Vagina (tissue), 2 donors: ENCODE measurements around the gene PML.

Experiments
- POLR2A ChIP-seq, 2 donors: fragments of 450-650 bp; IDR thresholded peaks; one replicate each; pipeline ENCODE4 v1.6.1; 2017; ENCODE audit warnings: antibody characterized with exemption in 2 of 2, mild to moderate bottlenecking in 2 of 2, moderate library complexity in 2 of 2
- POLR2AphosphoS5 ChIP-seq, 2 donors: sonication (generic); formaldehyde crosslinking; IDR thresholded peaks; one replicate each; pipeline ENCODE4 v1.9.0; 2017; ENCODE audit warnings: antibody characterized with exemption in 2 of 2, mild to moderate bottlenecking in 2 of 2, low read depth in 1 of 2; ENCODE audit not compliant: insufficient read depth in 1 of 2
- TF ChIP-seq, protein P1 (sequence below), 3 experiments: fragments of 450-650 bp in 2 of 3; fragments of 200-600 bp in 1 of 3; sonication (generic) in 1 of 3; IDR thresholded peaks; one replicate each; pipeline ENCODE4 v1.5.1; 2017 to 2019; ENCODE audit warnings: antibody characterized with exemption in 3 of 3, mild to moderate bottlenecking in 2 of 3, moderate library complexity in 2 of 3

DNA sequence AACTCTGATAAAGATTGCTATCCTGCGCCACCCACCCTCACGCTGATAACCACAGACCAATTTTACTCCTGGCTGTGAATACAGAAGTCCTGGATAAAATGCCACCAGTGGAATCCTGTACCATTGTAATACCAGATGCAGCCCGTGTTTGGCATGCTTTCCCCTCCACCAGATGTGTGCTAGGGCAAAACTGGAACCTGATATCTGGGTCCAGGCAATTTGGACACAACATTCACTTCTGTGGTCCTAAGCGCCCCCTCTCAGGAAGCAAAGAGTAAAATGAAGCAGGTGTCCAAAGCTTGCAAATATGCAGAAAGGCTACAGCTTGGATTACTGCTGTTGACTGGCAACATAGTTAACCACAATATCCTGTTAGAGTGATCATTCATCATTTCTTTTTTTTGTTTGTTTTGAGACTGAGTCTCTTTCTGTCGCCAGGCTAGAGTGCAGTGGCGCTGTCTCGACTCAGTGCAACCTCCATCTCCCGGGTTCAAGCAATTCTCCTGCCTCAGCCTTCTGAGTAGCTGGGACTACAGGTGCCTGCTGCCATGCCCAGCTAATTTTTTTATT, 35.4 kb upstream of the PML start:
- TF ChIP-seq, protein P1, sequence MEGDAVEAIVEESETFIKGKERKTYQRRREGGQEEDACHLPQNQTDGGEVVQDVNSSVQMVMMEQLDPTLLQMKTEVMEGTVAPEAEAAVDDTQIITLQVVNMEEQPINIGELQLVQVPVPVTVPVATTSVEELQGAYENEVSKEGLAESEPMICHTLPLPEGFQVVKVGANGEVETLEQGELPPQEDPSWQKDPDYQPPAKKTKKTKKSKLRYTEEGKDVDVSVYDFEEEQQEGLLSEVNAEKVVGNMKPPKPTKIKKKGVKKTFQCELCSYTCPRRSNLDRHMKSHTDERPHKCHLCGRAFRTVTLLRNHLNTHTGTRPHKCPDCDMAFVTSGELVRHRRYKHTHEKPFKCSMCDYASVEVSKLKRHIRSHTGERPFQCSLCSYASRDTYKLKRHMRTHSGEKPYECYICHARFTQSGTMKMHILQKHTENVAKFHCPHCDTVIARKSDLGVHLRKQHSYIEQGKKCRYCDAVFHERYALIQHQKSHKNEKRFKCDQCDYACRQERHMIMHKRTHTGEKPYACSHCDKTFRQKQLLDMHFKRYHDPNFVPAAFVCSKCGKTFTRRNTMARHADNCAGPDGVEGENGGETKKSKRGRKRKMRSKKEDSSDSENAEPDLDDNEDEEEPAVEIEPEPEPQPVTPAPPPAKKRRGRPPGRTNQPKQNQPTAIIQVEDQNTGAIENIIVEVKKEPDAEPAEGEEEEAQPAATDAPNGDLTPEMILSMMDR (IDR thresholded peaks at IDR 0.05): no peak
- TF ChIP-seq POLR2AphosphoS5 (IDR thresholded peaks at IDR 0.05; ENCODE audit: insufficient read depth in 1 of 2, low read depth in 1 of 2) (no peak), POLR2A (IDR thresholded peaks at IDR 0.05) (no peak)
